HepG2 (cell line): Measurements from ENCODE around the gene TMEM107. TPM values are rescaled to one million over a fixed set of nuclear protein-coding genes. Genes with fewer than 3 reads are reported as not detected.
A peak's percentile ranks its signal among the peaks of the same experiment; 100 is the strongest.

ENCODE experiments used
- ATAD3A ChIP-seq: sonication (generic); formaldehyde crosslinking; IDR thresholded peaks from 2 replicates; pipeline ENCODE4 v1.4.0; 2020; ENCODE audit warnings: missing genetic modification reagents
- ATF1 ChIP-seq: IDR thresholded peaks from 2 replicates; pipeline ENCODE4 v1.6.1; 2016; ENCODE audit warnings: mild to moderate bottlenecking, control low read depth
- CENPX ChIP-seq: sonication (generic); formaldehyde crosslinking; IDR thresholded peaks from 2 replicates; pipeline ENCODE4 v1.9.0; 2021; ENCODE audit warnings: mild to moderate bottlenecking, missing genetic modification reagents, moderate library complexity
- CSRNP2 ChIP-seq: sonication (generic); formaldehyde crosslinking; conservative IDR thresholded peaks from 2 replicates; pipeline ENCODE4 v1.8.0; 2022; ENCODE audit warnings: low read depth, missing genetic modification reagents
- ESRRA ChIP-seq: sonication (generic); formaldehyde crosslinking; IDR thresholded peaks from 2 replicates; pipeline ENCODE4 v1.5.1; 2020; ENCODE audit warnings: mild to moderate bottlenecking, low read depth, missing genetic modification reagents
- FOXK2 ChIP-seq: fragments of 450-650 bp; IDR thresholded peaks from 2 replicates; pipeline ENCODE4 v1.6.1; 2016
- GTF2F1 ChIP-seq: fragments of 150-350 bp; IDR thresholded peaks from 2 replicates; pipeline ENCODE4 v1.6.1; 2014; ENCODE audit warnings: low read length
- KDM3A ChIP-seq: IDR thresholded peaks from 2 replicates; pipeline ENCODE4 v1.6.1; 2018; ENCODE audit warnings: low read depth, missing compliant biosample characterization
- MLLT10 ChIP-seq: sonication (generic); formaldehyde crosslinking; IDR thresholded peaks from 2 replicates; pipeline ENCODE4 v1.4.0; 2020; ENCODE audit warnings: missing genetic modification reagents
- NFIC ChIP-seq: IDR thresholded peaks from 2 replicates; pipeline ENCODE4 v1.6.1; 2012; ENCODE audit warnings: mild to moderate bottlenecking, low read length, inconsistent platforms
- NONO ChIP-seq, 2 experiments: fragments of 450-650 bp in 1 of 2; sonication (generic) in 1 of 2; formaldehyde crosslinking in 1 of 2; IDR thresholded peaks in 1 of 2; conservative IDR thresholded peaks in 1 of 2; 2 replicates each; pipeline versions ENCODE4 v1.6.1 to v1.8.0; 2017 to 2022; ENCODE audit warnings: mild to moderate bottlenecking in 1 of 2, missing genetic modification reagents in 1 of 2, moderate library complexity in 1 of 2
- NR2C2 ChIP-seq: sonication (generic); formaldehyde crosslinking; IDR thresholded peaks from 2 replicates; pipeline ENCODE4 v1.4.0; 2020; ENCODE audit warnings: missing genetic modification reagents, mild to moderate bottlenecking, moderate library complexity, borderline replicate concordance
- NR3C1 ChIP-seq: sonication (generic); formaldehyde crosslinking; IDR thresholded peaks from 2 replicates; pipeline ENCODE4 v1.4.0; 2020; ENCODE audit warnings: missing genetic modification reagents
- PHB2 ChIP-seq: fragments of 450-650 bp; IDR thresholded peaks from 2 replicates; pipeline ENCODE4 v1.6.1; 2018; ENCODE audit not compliant: partially characterized antibody
- RAD51 ChIP-seq: fragments of 450-650 bp; IDR thresholded peaks from 2 replicates; pipeline ENCODE4 v1.6.1; 2016; ENCODE audit warnings: borderline replicate concordance
- RFX5 ChIP-seq: IDR thresholded peaks from 2 replicates; pipeline ENCODE4 v1.6.1; 2011; ENCODE audit warnings: low read depth, low read length, improper control_type of control experiment
- RFXAP ChIP-seq: sonication (generic); formaldehyde crosslinking; IDR thresholded peaks from 2 replicates; pipeline ENCODE4 v1.4.0; 2020; ENCODE audit warnings: missing genetic modification reagents, borderline replicate concordance
- SRF ChIP-seq: IDR thresholded peaks from 2 replicates; pipeline ENCODE4 v1.6.1; 2011; ENCODE audit warnings: mild to moderate bottlenecking, low read depth, low read length, moderate library complexity
- ZBTB34 ChIP-seq: sonication (generic); formaldehyde crosslinking; IDR thresholded peaks from 2 replicates; pipeline ENCODE4 v1.8.0; 2022; ENCODE audit warnings: mild to moderate bottlenecking, missing genetic modification reagents
- ZNF10 ChIP-seq: sonication (generic); formaldehyde crosslinking; IDR thresholded peaks from 2 replicates; pipeline ENCODE4 v1.4.0; 2020; ENCODE audit warnings: mild to moderate bottlenecking, low read depth, missing genetic modification reagents, borderline replicate concordance
- ZNF224 ChIP-seq: sonication (generic); formaldehyde crosslinking; IDR thresholded peaks from 2 replicates; pipeline ENCODE4 v1.5.0; 2020; ENCODE audit warnings: mild to moderate bottlenecking, missing genetic modification reagents
- ZNF274 ChIP-seq: sonication (generic); formaldehyde crosslinking; IDR thresholded peaks from 2 replicates; pipeline ENCODE4 v1.5.1; 2020; ENCODE audit warnings: mild to moderate bottlenecking, missing genetic modification reagents
- ZNF619 ChIP-seq: sonication (generic); formaldehyde crosslinking; IDR thresholded peaks from 2 replicates; pipeline ENCODE4 v1.4.0; 2020; ENCODE audit warnings: mild to moderate bottlenecking, missing genetic modification reagents
- ZNF724P ChIP-seq: sonication (generic); formaldehyde crosslinking; IDR thresholded peaks from 2 replicates; pipeline ENCODE4 v1.8.0; 2022; ENCODE audit warnings: missing genetic modification reagents, borderline replicate concordance
- polyA plus RNA-seq, 8 experiments: library from polyadenylated mRNA; depleted of rRNA in 3 of 8; stranded (reverse) in 7 of 8; unstranded in 1 of 8; fragments of >200 nt; fragmentation: Illumina TruSeq in 4 of 8; extraction: Trizol in 4 of 8; gene quantifications; 2 replicates each; pipeline versions ENCODE4 v1.2.1 to v1.2.3, GENCODE V29; 2011 to 2016; ENCODE audit warnings: low read depth in 4 of 8, missing spikeins in 1 of 8, mixed read lengths in 1 of 8; ENCODE audit not compliant: insufficient read depth in 1 of 8
- total RNA-seq, 5 experiments: library from RNA; depleted of rRNA; stranded (reverse); fragments of >200 nt; fragmentation: Illumina TruSeq; extraction: Trizol; gene quantifications; 2 replicates each; pipeline ENCODE4 v1.2.3, GENCODE V29; 2016; ENCODE audit warnings: low read depth in 1 of 5
- TF ChIP-seq, protein P1 (sequence below): sonication (generic); formaldehyde crosslinking; IDR thresholded peaks from 2 replicates; pipeline ENCODE4 v1.4.0; 2020; ENCODE audit warnings: missing genetic modification reagents, borderline replicate concordance

Gene TMEM107
- total and polyA plus RNA-seq, 2 of the 13 experiments (the other 11 are each of a cell fraction or from before 2014, with no cell fraction given), result 7.2 to 15.3 TPM

GRCh38 chr17:8223356-8224126 is 47.4 kb upstream of the TMEM107 start (continued):
- TF ChIP-seq NFIC, result no peak
- TF ChIP-seq ZNF274, result 0 out of 2 replicates have a peak, but pooled peaks have one; percentile 13
- no peak for TF ChIP-seq ESRRA (CRISPR knock-in tag)
- TF ChIP-seq ZNF619 (CRISPR knock-in tag), result no peak
- no peak for TF ChIP-seq ZBTB34 (CRISPR knock-in tag)
- TF ChIP-seq MLLT10 (CRISPR knock-in tag), result no peak
- TF ChIP-seq KDM3A (CRISPR knock-in tag), result peak; percentile 36; the same call in 1 of the 2 replicates
- TF ChIP-seq ZNF224 (CRISPR knock-in tag), result no peak
- no peak for TF ChIP-seq RFX5
- no peak for TF ChIP-seq SRF
- TF ChIP-seq ATAD3A (CRISPR knock-in tag), result no peak
- no peak for TF ChIP-seq RAD51
- TF ChIP-seq CENPX (CRISPR knock-in tag), result no peak
- no peak for TF ChIP-seq NONO (IDR thresholded peaks at IDR 0.05)
- no peak for TF ChIP-seq NONO (CRISPR knock-in tag; conservative IDR thresholded peaks at IDR 0.05)
- TF ChIP-seq NR2C2, result no peak; the same call in 1 of the 2 replicates
- TF ChIP-seq GTF2F1, result no peak
- no peak for TF ChIP-seq FOXK2
- TF ChIP-seq CSRNP2, result no peak
- no peak for TF ChIP-seq NR3C1
- TF ChIP-seq, protein P1, sequence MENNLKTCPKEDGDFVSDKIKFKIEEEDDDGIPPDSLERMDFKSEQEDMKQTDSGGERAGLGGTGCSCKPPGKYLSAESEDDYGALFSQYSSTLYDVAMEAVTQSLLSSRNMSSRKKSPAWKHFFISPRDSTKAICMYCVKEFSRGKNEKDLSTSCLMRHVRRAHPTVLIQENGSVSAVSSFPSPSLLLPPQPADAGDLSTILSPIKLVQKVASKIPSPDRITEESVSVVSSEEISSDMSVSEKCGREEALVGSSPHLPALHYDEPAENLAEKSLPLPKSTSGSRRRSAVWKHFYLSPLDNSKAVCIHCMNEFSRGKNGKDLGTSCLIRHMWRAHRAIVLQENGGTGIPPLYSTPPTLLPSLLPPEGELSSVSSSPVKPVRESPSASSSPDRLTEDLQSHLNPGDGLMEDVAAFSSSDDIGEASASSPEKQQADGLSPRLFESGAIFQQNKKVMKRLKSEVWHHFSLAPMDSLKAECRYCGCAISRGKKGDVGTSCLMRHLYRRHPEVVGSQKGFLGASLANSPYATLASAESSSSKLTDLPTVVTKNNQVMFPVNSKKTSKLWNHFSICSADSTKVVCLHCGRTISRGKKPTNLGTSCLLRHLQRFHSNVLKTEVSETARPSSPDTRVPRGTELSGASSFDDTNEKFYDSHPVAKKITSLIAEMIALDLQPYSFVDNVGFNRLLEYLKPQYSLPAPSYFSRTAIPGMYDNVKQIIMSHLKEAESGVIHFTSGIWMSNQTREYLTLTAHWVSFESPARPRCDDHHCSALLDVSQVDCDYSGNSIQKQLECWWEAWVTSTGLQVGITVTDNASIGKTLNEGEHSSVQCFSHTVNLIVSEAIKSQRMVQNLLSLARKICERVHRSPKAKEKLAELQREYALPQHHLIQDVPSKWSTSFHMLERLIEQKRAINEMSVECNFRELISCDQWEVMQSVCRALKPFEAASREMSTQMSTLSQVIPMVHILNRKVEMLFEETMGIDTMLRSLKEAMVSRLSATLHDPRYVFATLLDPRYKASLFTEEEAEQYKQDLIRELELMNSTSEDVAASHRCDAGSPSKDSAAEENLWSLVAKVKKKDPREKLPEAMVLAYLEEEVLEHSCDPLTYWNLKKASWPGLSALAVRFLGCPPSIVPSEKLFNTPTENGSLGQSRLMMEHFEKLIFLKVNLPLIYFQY, result no peak
- TF ChIP-seq RFXAP (CRISPR knock-in tag), result no peak
- no peak for TF ChIP-seq ZNF724P (CRISPR knock-in tag)
- no peak for TF ChIP-seq PHB2
- no peak for TF ChIP-seq ATF1 (CRISPR knock-in tag)
- TF ChIP-seq ZNF10, result no peak
